Astrocyte (in vitro differentiated cells and primary cell): ENCODE data around the gene CCNL2.

Experiments used
- EZH2 ChIP-seq: IDR thresholded peaks from 2 replicates; pipeline ENCODE4 v1.6.1; 2012; ENCODE audit warnings: mild to moderate bottlenecking, low read length, inconsistent platforms; ENCODE audit not compliant: insufficient read depth
- TF ChIP-seq, protein P1 (sequence below): IDR thresholded peaks from 2 replicates; pipeline ENCODE4 v1.5.1; 2011; ENCODE audit warnings: low read depth, mild to moderate bottlenecking, inconsistent platforms, low read length, moderate library complexity; ENCODE audit not compliant: insufficient read depth

DNA sequence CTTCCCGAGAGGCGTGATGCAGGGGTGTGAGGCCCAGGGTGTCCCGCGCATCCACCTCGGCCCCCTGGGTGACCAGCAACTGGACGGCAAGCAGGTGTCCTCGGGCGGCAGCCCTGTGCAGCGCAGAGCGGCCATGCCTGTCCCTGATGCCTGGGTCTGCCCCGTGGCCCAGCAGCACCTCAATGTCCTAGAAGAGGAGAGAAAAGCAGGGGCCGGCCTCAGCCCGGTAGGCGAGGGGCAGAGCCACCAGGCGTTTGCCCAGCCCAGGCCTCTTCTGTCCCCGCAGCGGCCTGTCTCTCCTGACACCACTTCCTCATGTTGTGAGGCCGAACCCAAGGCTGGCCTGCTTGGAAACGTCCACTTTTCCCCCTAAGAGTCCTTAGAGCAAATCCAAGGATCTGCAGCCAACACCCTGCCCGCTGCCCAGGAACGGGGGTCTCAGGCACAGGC, 20.3 kb upstream of the CCNL2 start:
- TF ChIP-seq, protein P1, sequence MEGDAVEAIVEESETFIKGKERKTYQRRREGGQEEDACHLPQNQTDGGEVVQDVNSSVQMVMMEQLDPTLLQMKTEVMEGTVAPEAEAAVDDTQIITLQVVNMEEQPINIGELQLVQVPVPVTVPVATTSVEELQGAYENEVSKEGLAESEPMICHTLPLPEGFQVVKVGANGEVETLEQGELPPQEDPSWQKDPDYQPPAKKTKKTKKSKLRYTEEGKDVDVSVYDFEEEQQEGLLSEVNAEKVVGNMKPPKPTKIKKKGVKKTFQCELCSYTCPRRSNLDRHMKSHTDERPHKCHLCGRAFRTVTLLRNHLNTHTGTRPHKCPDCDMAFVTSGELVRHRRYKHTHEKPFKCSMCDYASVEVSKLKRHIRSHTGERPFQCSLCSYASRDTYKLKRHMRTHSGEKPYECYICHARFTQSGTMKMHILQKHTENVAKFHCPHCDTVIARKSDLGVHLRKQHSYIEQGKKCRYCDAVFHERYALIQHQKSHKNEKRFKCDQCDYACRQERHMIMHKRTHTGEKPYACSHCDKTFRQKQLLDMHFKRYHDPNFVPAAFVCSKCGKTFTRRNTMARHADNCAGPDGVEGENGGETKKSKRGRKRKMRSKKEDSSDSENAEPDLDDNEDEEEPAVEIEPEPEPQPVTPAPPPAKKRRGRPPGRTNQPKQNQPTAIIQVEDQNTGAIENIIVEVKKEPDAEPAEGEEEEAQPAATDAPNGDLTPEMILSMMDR = no peak
- no peak for TF ChIP-seq EZH2
